Measurements from ENCODE around the gene ATP10B.

- no peak for TF ChIP-seq POLR2AphosphoS5 (IDR thresholded peaks at IDR 0.05; ENCODE audit: low read depth, low read length)
- TF ChIP-seq POLR2A (IDR thresholded peaks at IDR 0.05; ENCODE audit: low read depth, low read length): no peak
- TF ChIP-seq TAF1 (IDR thresholded peaks at IDR 0.05; ENCODE audit: low read depth, low read length): no peak
These were observed 223.9 kb downstream of the ATP10B start for GRCh38 chr5:160627921-160628618.

All from GM12891 (cell line).